Esophagus muscularis mucosa (tissue), 4 donors: ENCODE data around the gene BLACAT1. TPM values are rescaled to one million over a fixed set of nuclear protein-coding genes. Genes with fewer than 3 reads are reported as not detected.
"Not testable (repeated sequence)": the region's sequence is repeated elsewhere in the genome, so short reads cannot be mapped to it uniquely, and the experiment has no call there.

Source experiments
- DNase-seq: peaks from one replicate; pipeline ENCODE4 v3.0.0-alpha.2; 2017; ENCODE audit errors: extremely low spot score
- H3K27ac ChIP-seq, 4 donors: fragments of 200-600 bp; sonication (generic); replicated peaks in 1 of 4; 1 replicate in 3 of 4; 2 replicates in 1 of 4; pipeline ENCODE4 v1.5.1; 2016 to 2019; ENCODE audit warnings: mild to moderate bottlenecking in 1 of 4
- H3K27me3 ChIP-seq, 4 donors: fragments of 200-600 bp; sonication (generic); one replicate each; pipeline versions ENCODE4 v1.5.1 to v1.6.0; 2016 to 2019
- H3K36me3 ChIP-seq, 4 donors: fragments of 200-600 bp; sonication (generic); one replicate each; pipeline ENCODE4 v1.5.1; 2016 to 2019
- H3K4me1 ChIP-seq, 4 donors: fragments of 200-600 bp; sonication (generic); one replicate each; pipeline ENCODE4 v1.5.1; 2016 to 2019
- H3K4me3 ChIP-seq, 4 donors: fragments of 200-600 bp; sonication (generic); 1 replicate in 2 of 4; 2 replicates in 2 of 4; pipeline ENCODE4 v1.5.1; 2016 to 2019; ENCODE audit warnings: mild to moderate bottlenecking in 4 of 4, moderate library complexity in 1 of 4
- H3K9me3 ChIP-seq, 4 donors: fragments of 200-600 bp; sonication (generic); 1 replicate in 3 of 4; 2 replicates in 1 of 4; pipeline ENCODE4 v1.5.1; 2016 to 2019
- CTCF ChIP-seq, 3 experiments: fragments of 200-600 bp in 2 of 3; fragments of 450-650 bp in 1 of 3; sonication (generic) in 2 of 3; IDR thresholded peaks; one replicate each; pipeline ENCODE4 v1.5.1; 2017 to 2019; ENCODE audit warnings: antibody characterized with exemption in 3 of 3, mild to moderate bottlenecking in 2 of 3, moderate library complexity in 1 of 3
- EP300 ChIP-seq: sonication (generic); formaldehyde crosslinking; IDR thresholded peaks from one replicate; pipeline ENCODE4 v1.6.1; 2017; ENCODE audit warnings: antibody characterized with exemption
- POLR2A ChIP-seq: fragments of 450-650 bp; IDR thresholded peaks from one replicate; pipeline ENCODE4 v1.6.1; 2017; ENCODE audit warnings: antibody characterized with exemption, moderate library complexity, mild to moderate bottlenecking, low read depth
- POLR2AphosphoS5 ChIP-seq, 2 donors: sonication (generic); formaldehyde crosslinking; IDR thresholded peaks; one replicate each; pipeline ENCODE4 v1.6.1; 2017; ENCODE audit warnings: antibody characterized with exemption in 2 of 2
- WGBS: methylation state at CpG from one replicate; pipeline ENCODE4 v1.1.5; 2018; 5-methylcytosine and 5-hydroxymethylcytosine counted together
- intact Hi-C: fragments of 100-400 bp; cut with DNase I; formaldehyde crosslinking; loops from one replicate; pipeline ENCODE4 v1.15.1; 2023
- total RNA-seq, 4 donors: library from RNA; depleted of rRNA; stranded (reverse); fragments of >200 nt; gene quantifications; one replicate each; pipeline versions ENCODE4 v1.1.0 to v1.2.1, GENCODE V29; 2016

BLACAT1 gene
- total RNA-seq, 4 donors from 2014 or later, result not detected

- H3K27me3 ChIP-seq, result peaks cover 0 to 91% (median 0%) of the 10 kb centered on the region in 4 donors
- intact Hi-C loops, result no loop called here
Observed at GRCh38 chr1:205480349-205480985, 24.6 kb upstream of the BLACAT1 start.

GRCh38 chr1:205478985-205479384 is 23.1 kb upstream of the BLACAT1 start:
- Histone ChIP-seq H3K4me1 (peaks cover 0 to 10% (median 9%) of the 10 kb centered on the region in 4 donors), H3K9me3 (peaks cover 0 to 15% (median 10%) of the 10 kb centered on the region in 4 donors), H3K27me3 (peaks cover 0 to 94% (median 3%) of the 10 kb centered on the region in 4 donors)
- DNase-seq, H3K4me3 ChIP-seq, H3K27ac ChIP-seq, intact Hi-C loops, H3K36me3 ChIP-seq: not testable (repeated sequence)
- WGBS, result 96% methylated on average over 2 of the region's 2 CpGs

More at GRCh38 chr1:205480349-205480985, 24.6 kb upstream of the BLACAT1 start:
- H3K9me3 ChIP-seq, result peaks cover 0 to 5% (median 2%) of the 10 kb centered on the region in 4 donors
- H3K36me3 ChIP-seq, result no peaks in the 10 kb centered on the region
- no peak overlapping the region for H3K4me3 ChIP-seq
- peaks cover 2 to 10% (median 9%) of the 10 kb centered on the region in 4 donors for H3K4me1 ChIP-seq
- TF ChIP-seq POLR2A (no peak), EP300 (no peak), CTCF (IDR thresholded peaks at IDR 0.05) (no peak), POLR2AphosphoS5 (IDR thresholded peaks at IDR 0.05) (no peak)
- WGBS, result 60% methylated on average over 14 of the region's 17 CpGs
- no peak overlapping the region for H3K27ac ChIP-seq
- DNase-seq, result no peak

GRCh38 chr1:205477759-205478247 is 22.0 kb upstream of the BLACAT1 start:
- WGBS, result 69% methylated on average over 11 of the region's 12 CpGs
- H3K9me3 ChIP-seq, result peaks cover 0 to 15% (median 10%) of the 10 kb centered on the region in 4 donors
- no peak overlapping the region for H3K4me3 ChIP-seq
- no peaks in the 10 kb centered on the region for H3K36me3 ChIP-seq
- no peak for TF ChIP-seq POLR2AphosphoS5 (IDR thresholded peaks at IDR 0.05)
- TF ChIP-seq EP300, result no peak
- TF ChIP-seq POLR2A, result no peak
- TF ChIP-seq CTCF (IDR thresholded peaks at IDR 0.05), result no peak
- H3K4me1 ChIP-seq, result peaks cover 0 to 10% (median 9%) of the 10 kb centered on the region in 4 donors
- no peak for DNase-seq
- no peak overlapping the region for H3K27ac ChIP-seq
- peaks cover 0 to 94% (median 4%) of the 10 kb centered on the region in 4 donors for H3K27me3 ChIP-seq
- intact Hi-C loops, result no loop called here

GRCh38 chr1:205477121-205477758 is 21.4 kb upstream of the BLACAT1 start:
- no peak overlapping the region for H3K4me3 ChIP-seq
- H3K36me3 ChIP-seq, result no peaks in the 10 kb centered on the region
- H3K9me3 ChIP-seq, result peaks cover 0 to 15% (median 10%) of the 10 kb centered on the region in 4 donors
- H3K27ac ChIP-seq, result no peak overlapping the region
- intact Hi-C loops, result no loop called here
- TF ChIP-seq EP300 (no peak), POLR2AphosphoS5 (IDR thresholded peaks at IDR 0.05) (no peak), POLR2A (no peak), CTCF (IDR thresholded peaks at IDR 0.05) (no peak)
- DNase-seq, result no peak
- H3K27me3 ChIP-seq, result peaks cover 0 to 93% (median 4%) of the 10 kb centered on the region in 4 donors
- peaks cover 0 to 10% (median 9%) of the 10 kb centered on the region in 4 donors for H3K4me1 ChIP-seq
- whole genome bisulfite sequencing, result 89% methylated on average over 1 of the region's 6 CpGs

GRCh38 chr1:205476648-205477047 is 20.8 kb upstream of the BLACAT1 start:
- DNase-seq, result no peak
- H3K27me3 ChIP-seq, result peaks cover 0 to 87% (median 4%) of the 10 kb centered on the region in 4 donors
- H3K36me3 ChIP-seq, result no peaks in the 10 kb centered on the region
- no peak overlapping the region for H3K4me3 ChIP-seq
- H3K27ac ChIP-seq, result no peak overlapping the region
- TF ChIP-seq CTCF (IDR thresholded peaks at IDR 0.05) (no peak), EP300 (no peak), POLR2AphosphoS5 (IDR thresholded peaks at IDR 0.05) (no peak), POLR2A (no peak)
- H3K4me1 ChIP-seq, result peaks cover 0 to 10% (median 9%) of the 10 kb centered on the region in 4 donors
- WGBS, result 88% methylated on average over 4 of the region's 4 CpGs
- H3K9me3 ChIP-seq, result peaks cover 0 to 15% (median 10%) of the 10 kb centered on the region in 4 donors
- intact Hi-C loops, result no loop called here
